ENCODE results near the gene WDFY4.

DNA sequence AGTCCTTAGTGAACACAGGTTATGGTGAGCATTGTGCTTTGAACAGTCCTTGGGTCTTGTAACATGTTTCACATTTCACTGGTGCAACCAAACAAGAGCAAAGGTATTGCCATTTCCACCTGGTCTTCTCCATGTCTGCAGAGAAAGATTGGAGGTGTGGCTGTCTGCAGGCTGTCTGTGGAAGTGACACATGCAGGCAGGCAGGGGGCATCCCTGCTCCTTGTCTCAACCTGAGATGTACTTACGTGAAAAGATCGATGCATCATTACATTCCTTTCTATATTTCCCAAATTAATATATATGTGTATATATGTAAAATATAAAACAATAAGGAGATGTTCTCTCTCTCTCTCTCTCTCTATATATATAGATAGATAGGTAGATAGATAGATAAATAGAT is 200.7 kb downstream of the WDFY4 start:
- no peak for TF ChIP-seq EZH2 (IDR thresholded peaks at IDR 0.05; ENCODE audit: borderline replicate concordance, insufficient read depth, low read length, poor library complexity, severe bottlenecking)
- TF ChIP-seq, protein P1, sequence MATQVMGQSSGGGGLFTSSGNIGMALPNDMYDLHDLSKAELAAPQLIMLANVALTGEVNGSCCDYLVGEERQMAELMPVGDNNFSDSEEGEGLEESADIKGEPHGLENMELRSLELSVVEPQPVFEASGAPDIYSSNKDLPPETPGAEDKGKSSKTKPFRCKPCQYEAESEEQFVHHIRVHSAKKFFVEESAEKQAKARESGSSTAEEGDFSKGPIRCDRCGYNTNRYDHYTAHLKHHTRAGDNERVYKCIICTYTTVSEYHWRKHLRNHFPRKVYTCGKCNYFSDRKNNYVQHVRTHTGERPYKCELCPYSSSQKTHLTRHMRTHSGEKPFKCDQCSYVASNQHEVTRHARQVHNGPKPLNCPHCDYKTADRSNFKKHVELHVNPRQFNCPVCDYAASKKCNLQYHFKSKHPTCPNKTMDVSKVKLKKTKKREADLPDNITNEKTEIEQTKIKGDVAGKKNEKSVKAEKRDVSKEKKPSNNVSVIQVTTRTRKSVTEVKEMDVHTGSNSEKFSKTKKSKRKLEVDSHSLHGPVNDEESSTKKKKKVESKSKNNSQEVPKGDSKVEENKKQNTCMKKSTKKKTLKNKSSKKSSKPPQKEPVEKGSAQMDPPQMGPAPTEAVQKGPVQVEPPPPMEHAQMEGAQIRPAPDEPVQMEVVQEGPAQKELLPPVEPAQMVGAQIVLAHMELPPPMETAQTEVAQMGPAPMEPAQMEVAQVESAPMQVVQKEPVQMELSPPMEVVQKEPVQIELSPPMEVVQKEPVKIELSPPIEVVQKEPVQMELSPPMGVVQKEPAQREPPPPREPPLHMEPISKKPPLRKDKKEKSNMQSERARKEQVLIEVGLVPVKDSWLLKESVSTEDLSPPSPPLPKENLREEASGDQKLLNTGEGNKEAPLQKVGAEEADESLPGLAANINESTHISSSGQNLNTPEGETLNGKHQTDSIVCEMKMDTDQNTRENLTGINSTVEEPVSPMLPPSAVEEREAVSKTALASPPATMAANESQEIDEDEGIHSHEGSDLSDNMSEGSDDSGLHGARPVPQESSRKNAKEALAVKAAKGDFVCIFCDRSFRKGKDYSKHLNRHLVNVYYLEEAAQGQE (IDR thresholded peaks at IDR 0.05; ENCODE audit: borderline replicate concordance) = no peak
- TF ChIP-seq EP300 (conservative IDR thresholded peaks at IDR 0.05; ENCODE audit: poor library complexity, severe bottlenecking) = no peak
- TF ChIP-seq, protein P2, sequence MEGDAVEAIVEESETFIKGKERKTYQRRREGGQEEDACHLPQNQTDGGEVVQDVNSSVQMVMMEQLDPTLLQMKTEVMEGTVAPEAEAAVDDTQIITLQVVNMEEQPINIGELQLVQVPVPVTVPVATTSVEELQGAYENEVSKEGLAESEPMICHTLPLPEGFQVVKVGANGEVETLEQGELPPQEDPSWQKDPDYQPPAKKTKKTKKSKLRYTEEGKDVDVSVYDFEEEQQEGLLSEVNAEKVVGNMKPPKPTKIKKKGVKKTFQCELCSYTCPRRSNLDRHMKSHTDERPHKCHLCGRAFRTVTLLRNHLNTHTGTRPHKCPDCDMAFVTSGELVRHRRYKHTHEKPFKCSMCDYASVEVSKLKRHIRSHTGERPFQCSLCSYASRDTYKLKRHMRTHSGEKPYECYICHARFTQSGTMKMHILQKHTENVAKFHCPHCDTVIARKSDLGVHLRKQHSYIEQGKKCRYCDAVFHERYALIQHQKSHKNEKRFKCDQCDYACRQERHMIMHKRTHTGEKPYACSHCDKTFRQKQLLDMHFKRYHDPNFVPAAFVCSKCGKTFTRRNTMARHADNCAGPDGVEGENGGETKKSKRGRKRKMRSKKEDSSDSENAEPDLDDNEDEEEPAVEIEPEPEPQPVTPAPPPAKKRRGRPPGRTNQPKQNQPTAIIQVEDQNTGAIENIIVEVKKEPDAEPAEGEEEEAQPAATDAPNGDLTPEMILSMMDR (IDR thresholded peaks at IDR 0.05; ENCODE audit: poor library complexity, severe bottlenecking) = peak; percentile 78
- TF ChIP-seq RAD21 (conservative IDR thresholded peaks at IDR 0.05) = peak; percentile 84
- no peak for TF ChIP-seq POLR2AphosphoS5 (IDR thresholded peaks at IDR 0.05)
- no peak for TF ChIP-seq TAF1 (IDR thresholded peaks at IDR 0.05; ENCODE audit: low read depth)
- no peak for TF ChIP-seq MXI1 (conservative IDR thresholded peaks at IDR 0.05; ENCODE audit: poor library complexity, severe bottlenecking)
- TF ChIP-seq SMC3 (conservative IDR thresholded peaks at IDR 0.05; ENCODE audit: poor library complexity) = peak; percentile 85
